Prostate gland (tissue), 2 donors: ENCODE results near the gene ZCCHC24.

Experiments
- POLR2A ChIP-seq: fragments of 450-650 bp; IDR thresholded peaks from one replicate; pipeline ENCODE4 v1.6.1; 2016; ENCODE audit warnings: antibody characterized with exemption, mild to moderate bottlenecking
- POLR2AphosphoS5 ChIP-seq: sonication (generic); formaldehyde crosslinking; IDR thresholded peaks from one replicate; pipeline ENCODE4 v1.6.1; 2017; ENCODE audit warnings: antibody characterized with exemption
- TF ChIP-seq, protein P1 (sequence below), 4 experiments: fragments of 200-600 bp in 2 of 4; fragments of 450-650 bp in 2 of 4; sonication (generic) in 2 of 4; IDR thresholded peaks; 1 replicate in 3 of 4; 2 replicates in 1 of 4; pipeline ENCODE4 v1.5.1; 2016 to 2019; ENCODE audit warnings: antibody characterized with exemption in 4 of 4, mild to moderate bottlenecking in 2 of 4, moderate library complexity in 2 of 4

DNA sequence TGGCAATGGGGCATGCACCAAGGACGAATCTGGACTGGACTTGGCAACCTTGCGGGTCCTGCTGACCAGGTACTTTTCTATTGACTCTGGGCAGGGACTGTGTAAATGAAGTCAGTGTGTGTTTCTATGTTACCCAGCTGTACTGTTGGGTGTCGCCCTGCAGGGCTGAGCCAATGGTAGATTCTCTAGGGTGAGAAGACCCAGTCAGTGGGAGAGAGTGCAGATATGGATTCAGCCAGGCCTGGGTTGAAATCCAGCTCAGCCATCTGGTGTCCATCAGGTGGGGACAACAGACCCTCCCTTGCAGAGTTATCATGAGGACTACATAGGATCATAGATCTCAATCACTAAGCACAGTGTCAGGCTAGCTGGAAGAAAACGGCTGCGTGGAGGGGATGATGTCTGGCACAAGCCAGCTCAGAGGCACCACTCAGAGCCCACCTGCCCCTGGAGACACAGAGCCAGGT, 103.1 kb downstream of the ZCCHC24 start:
- TF ChIP-seq, protein P1, sequence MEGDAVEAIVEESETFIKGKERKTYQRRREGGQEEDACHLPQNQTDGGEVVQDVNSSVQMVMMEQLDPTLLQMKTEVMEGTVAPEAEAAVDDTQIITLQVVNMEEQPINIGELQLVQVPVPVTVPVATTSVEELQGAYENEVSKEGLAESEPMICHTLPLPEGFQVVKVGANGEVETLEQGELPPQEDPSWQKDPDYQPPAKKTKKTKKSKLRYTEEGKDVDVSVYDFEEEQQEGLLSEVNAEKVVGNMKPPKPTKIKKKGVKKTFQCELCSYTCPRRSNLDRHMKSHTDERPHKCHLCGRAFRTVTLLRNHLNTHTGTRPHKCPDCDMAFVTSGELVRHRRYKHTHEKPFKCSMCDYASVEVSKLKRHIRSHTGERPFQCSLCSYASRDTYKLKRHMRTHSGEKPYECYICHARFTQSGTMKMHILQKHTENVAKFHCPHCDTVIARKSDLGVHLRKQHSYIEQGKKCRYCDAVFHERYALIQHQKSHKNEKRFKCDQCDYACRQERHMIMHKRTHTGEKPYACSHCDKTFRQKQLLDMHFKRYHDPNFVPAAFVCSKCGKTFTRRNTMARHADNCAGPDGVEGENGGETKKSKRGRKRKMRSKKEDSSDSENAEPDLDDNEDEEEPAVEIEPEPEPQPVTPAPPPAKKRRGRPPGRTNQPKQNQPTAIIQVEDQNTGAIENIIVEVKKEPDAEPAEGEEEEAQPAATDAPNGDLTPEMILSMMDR (IDR thresholded peaks at IDR 0.05), result no peak
- TF ChIP-seq POLR2A (no peak), POLR2AphosphoS5 (peak; percentile 82)
